ENCODE measurements around the gene SLC37A1. TPM values are rescaled to one million over a fixed set of nuclear protein-coding genes. Genes with fewer than 3 reads are reported as not detected.

SLC37A1 gene
- total RNA-seq, 2 donors from 2014 or later = 98.5 to 118 TPM

DNA sequence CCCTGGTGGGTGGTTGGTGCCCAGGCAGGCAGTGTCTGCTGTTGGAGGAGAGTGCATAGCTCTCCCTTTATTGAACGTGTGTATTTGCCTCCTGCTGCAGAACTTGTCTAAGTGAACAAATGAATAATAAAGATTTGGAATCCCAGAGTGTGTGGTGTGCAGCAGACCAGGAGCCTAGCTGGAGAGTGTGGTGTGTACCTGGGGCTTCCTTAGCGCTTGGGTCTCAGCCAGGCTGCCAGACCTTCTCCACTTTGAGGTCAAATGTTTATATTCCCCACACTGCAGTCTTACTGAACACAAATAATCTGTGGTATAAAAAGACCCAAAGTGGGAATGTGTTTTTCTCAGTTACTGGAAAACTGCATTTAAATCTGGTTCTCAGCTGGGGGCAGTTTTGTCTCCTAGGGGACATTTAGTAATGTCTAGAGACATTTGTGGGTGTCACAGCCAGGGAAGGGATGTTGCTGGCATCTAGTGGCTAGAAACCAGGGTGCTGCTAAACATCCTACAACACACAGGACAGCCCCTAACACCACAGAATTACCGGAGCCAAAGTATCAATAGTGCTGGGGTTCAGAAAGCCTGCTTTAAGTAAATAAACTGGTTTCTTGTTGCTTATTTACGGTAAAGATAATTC lies 23.6 kb downstream of the SLC37A1 start:
- intact Hi-C loops (cut with DNase I) = no loop called here
- Histone ChIP-seq H3K9ac (ENCODE audit: low read depth in 2 of 2, low read length in 2 of 2) (no peak overlapping the region), H3K27ac (no peak overlapping the region), H3K4me1 (peaks cover 9% of the 10 kb centered on the region), H3K27me3 (no peaks in the 10 kb centered on the region), H3K4me3 (no peak overlapping the region), H3K36me3 (peaks cover 6% of the 10 kb centered on the region), H3K9me3 (no peaks in the 10 kb centered on the region)
- TF ChIP-seq, protein P1, sequence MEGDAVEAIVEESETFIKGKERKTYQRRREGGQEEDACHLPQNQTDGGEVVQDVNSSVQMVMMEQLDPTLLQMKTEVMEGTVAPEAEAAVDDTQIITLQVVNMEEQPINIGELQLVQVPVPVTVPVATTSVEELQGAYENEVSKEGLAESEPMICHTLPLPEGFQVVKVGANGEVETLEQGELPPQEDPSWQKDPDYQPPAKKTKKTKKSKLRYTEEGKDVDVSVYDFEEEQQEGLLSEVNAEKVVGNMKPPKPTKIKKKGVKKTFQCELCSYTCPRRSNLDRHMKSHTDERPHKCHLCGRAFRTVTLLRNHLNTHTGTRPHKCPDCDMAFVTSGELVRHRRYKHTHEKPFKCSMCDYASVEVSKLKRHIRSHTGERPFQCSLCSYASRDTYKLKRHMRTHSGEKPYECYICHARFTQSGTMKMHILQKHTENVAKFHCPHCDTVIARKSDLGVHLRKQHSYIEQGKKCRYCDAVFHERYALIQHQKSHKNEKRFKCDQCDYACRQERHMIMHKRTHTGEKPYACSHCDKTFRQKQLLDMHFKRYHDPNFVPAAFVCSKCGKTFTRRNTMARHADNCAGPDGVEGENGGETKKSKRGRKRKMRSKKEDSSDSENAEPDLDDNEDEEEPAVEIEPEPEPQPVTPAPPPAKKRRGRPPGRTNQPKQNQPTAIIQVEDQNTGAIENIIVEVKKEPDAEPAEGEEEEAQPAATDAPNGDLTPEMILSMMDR (IDR thresholded peaks at IDR 0.05) = no peak
- DNase-seq = no peak

DNA sequence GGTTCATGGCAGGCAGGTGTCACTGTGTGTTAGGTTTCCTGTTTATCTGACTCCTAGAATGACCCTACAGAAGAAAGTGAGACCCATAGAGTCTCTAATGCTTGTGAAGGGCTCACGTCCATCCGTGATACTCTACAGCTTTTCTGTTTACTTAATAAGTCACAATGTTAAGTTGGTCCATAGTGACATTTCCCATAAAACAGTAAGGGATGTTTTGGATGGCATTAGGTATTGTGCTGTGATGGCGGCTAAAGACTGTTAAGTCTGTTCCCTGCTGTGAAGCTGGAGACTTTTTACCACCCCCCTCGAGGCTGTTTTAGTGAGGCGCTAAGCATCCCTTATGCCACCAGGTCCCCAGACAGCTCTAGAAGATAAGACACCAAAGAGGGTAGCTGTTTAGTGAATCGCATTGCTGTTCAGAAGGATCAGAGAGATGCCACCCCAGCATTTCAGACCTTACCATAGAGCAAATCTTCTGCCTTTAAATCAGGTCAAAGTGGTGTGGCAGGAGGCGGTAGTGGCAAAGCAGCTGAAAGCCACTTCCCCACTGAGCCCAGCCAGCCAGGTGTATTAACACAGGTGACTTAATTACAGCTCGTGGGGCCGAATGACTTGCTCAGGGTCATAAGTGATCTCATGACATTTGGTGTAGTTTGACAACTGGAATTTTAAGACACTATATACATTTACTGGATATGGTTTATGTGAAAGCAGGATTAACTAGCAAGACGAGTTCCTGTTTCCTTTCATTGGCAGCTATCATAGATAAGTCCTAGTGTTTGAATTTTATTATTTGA lies 25.0 kb downstream of the SLC37A1 start:
- H3K4me3 ChIP-seq = no peak overlapping the region

DNA sequence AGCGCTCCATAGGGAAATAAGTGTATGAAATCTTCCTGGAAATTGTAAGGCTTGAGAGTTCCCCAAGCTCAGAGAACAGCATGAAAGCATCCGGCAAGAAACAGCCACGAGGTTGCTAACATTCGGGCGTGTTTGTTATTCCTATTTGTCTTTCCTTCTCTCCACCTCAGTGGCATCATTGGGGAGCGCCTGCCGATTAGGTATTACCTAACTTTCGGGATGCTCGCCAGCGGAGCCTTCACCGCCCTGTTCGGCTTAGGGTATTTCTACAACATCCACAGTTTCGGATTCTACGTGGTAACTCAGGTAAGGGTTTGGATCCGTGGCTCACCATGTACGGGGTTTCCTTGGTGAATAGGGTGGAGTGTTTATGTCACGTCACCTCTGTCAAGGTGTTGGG lies 25.7 kb downstream of the SLC37A1 start:
- TF ChIP-seq, protein P1 (IDR thresholded peaks at IDR 0.05) = no peak
- DNase-seq = peak; percentile 48
- peaks cover 6% of the 10 kb centered on the region for H3K36me3 ChIP-seq
- H3K4me1 ChIP-seq = peaks cover 6% of the 10 kb centered on the region
- no peak overlapping the region for H3K27ac ChIP-seq
- no peaks in the 10 kb centered on the region for H3K9me3 ChIP-seq
- intact Hi-C loops (cut with DNase I) = no loop called here
- no peak overlapping the region for H3K9ac ChIP-seq (ENCODE audit: low read depth in 2 of 2, low read length in 2 of 2)
- no peaks in the 10 kb centered on the region for H3K27me3 ChIP-seq
- H3K4me3 ChIP-seq = no peak overlapping the region

More for the DNA sequence above, 25.0 kb downstream of the SLC37A1 start:
- Histone ChIP-seq H3K9me3 (no peaks in the 10 kb centered on the region), H3K27me3 (no peaks in the 10 kb centered on the region), H3K36me3 (peaks cover 6% of the 10 kb centered on the region), H3K27ac (peak overlapping the region; percentile 9), H3K9ac (ENCODE audit: low read depth in 2 of 2, low read length in 2 of 2) (no peak overlapping the region), H3K4me1 (peaks cover 9% of the 10 kb centered on the region)
- no peak for DNase-seq
- TF ChIP-seq, protein P1 (IDR thresholded peaks at IDR 0.05) = no peak
- intact Hi-C loops (cut with DNase I) = no loop called here

DNA sequence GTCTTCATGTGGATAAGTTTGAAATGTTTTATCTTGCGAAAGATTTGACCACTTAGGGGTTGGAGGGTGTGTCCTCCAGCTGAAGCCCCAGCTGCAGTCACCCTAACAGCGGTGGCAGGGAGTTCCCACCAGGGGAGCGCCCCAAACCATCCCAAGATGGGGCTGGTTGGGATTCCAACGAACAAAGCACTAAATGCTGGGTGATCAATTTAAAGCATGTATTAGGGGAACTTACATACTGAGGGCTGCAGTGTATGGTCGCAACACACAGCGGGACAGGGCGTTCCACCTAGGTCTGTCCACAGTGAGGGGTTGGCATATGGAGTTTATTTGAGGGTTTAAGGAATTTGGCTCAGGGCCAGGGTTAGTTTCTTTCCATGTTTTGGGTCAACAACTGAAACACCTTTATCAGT lies 26.3 kb downstream of the SLC37A1 start:
- no peak for DNase-seq
- no peaks in the 10 kb centered on the region for H3K9me3 ChIP-seq
- H3K27me3 ChIP-seq = no peaks in the 10 kb centered on the region
- TF ChIP-seq, protein P1 (IDR thresholded peaks at IDR 0.05) = no peak
- intact Hi-C loops (cut with DNase I) = no loop called here
- no peak overlapping the region for H3K27ac ChIP-seq
- no peak overlapping the region for H3K9ac ChIP-seq (ENCODE audit: low read depth in 2 of 2, low read length in 2 of 2)
- no peak overlapping the region for H3K4me3 ChIP-seq
- H3K4me1 ChIP-seq = peaks cover under 1% of the 10 kb centered on the region
- H3K36me3 ChIP-seq = peaks cover 6% of the 10 kb centered on the region

DNA sequence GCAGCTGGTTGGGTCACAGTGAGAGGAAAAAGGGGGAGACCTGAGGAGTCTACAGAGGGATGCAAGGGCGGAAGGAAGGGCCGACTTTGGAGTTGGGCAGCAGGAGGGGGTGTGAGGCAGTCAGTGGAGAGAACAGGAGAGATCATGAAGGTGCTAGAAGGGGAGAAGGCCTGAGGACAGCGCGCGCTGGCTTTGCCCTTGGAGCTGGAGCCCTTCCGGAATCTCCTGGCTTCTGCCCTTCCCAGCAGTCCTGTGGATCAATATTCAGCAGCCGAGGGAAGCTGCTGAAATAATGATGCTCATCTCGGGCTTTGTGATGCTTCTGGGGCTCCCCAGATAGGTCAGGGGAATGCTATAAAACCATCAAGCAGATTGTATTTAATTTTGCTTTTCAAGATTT lies 26.7 kb downstream of the SLC37A1 start:
- H3K27me3 ChIP-seq = no peaks in the 10 kb centered on the region
- no peak overlapping the region for H3K27ac ChIP-seq
- no peak overlapping the region for H3K4me3 ChIP-seq
- no peaks in the 10 kb centered on the region for H3K9me3 ChIP-seq
- TF ChIP-seq, protein P1 (IDR thresholded peaks at IDR 0.05) = no peak
- no peaks in the 10 kb centered on the region for H3K4me1 ChIP-seq
- H3K36me3 ChIP-seq = peaks cover 6% of the 10 kb centered on the region
- H3K9ac ChIP-seq (ENCODE audit: low read depth in 2 of 2, low read length in 2 of 2) = no peak overlapping the region
- DNase-seq = no peak
- intact Hi-C loops (cut with DNase I) = no loop called here

All from colonic mucosa (tissue), 4 donors.